Activated T-cell treated with anti-CD3 and anti-CD28 coated beads, Interleukin-2, amount 50 U/mL, for 48 hours (primary cell): ENCODE results near the gene AATK.

ENCODE experiments used
- DNase-seq, 2 experiments: peaks; one replicate each; pipeline ENCODE4 v3.0.0-alpha.2; 2020

AATK gene

GRCh38 chr17:81139428-81139827 is 26.6 kb downstream of the AATK start:
- DNase-seq: no peak

- no peak for DNase-seq
These were observed 27.5 kb downstream of the AATK start for GRCh38 chr17:81138500-81138899.

GRCh38 chr17:81138083-81138482 is 27.9 kb downstream of the AATK start:
- DNase-seq: no peak

GRCh38 chr17:81137248-81137647 is 28.8 kb downstream of the AATK start:
- no peak for DNase-seq

- no peak for DNase-seq
These were observed 29.7 kb downstream of the AATK start for GRCh38 chr17:81136366-81136765.

- no peak for DNase-seq
These were observed 30.3 kb downstream of the AATK start for GRCh38 chr17:81135505-81136278.

- DNase-seq: no peak
These were observed 31.8 kb downstream of the AATK start for GRCh38 chr17:81134064-81134781.

- DNase-seq: no peak
These were observed 33.0 kb downstream of the AATK start for GRCh38 chr17:81132770-81133723.

- DNase-seq: no peak
These were observed 33.9 kb downstream of the AATK start for GRCh38 chr17:81132197-81132540.

- DNase-seq: no peak
These were observed 34.4 kb downstream of the AATK start for GRCh38 chr17:81131486-81132196.

GRCh38 chr17:81130385-81131361 is 35.3 kb downstream of the AATK start:
- DNase-seq: no peak

GRCh38 chr17:81129711-81130367 is 36.2 kb downstream of the AATK start:
- no peak for DNase-seq

GRCh38 chr17:81129289-81129688 is 36.7 kb downstream of the AATK start:
- no peak for DNase-seq

- DNase-seq: no peak
These were observed 37.2 kb downstream of the AATK start for GRCh38 chr17:81128774-81129173.

- DNase-seq: no peak
These were observed 37.7 kb downstream of the AATK start for GRCh38 chr17:81128338-81128737.

GRCh38 chr17:81127526-81128177 is 38.4 kb downstream of the AATK start:
- no peak for DNase-seq

GRCh38 chr17:81127133-81127455 is 38.9 kb downstream of the AATK start:
- DNase-seq: no peak

- no peak for DNase-seq
These were observed 39.5 kb downstream of the AATK start for GRCh38 chr17:81126281-81127132.

- DNase-seq: no peak
These were observed 40.4 kb downstream of the AATK start for GRCh38 chr17:81125573-81126081.
